GM12878 (cell line): ENCODE results near the gene PHF8. TPM values are rescaled to one million over a fixed set of nuclear protein-coding genes. Genes with fewer than 3 reads are reported as not detected.

Source experiments
- ATAC-seq: fragments of 200-7000 bp; cut with Tn5 transposase; 3 replicates; pipeline ENCODE4 v1.9.1; 2020; ENCODE audit warnings: mild to moderate bottlenecking, moderate library complexity
- BruUV-seq: library from RNA; stranded (reverse); fragments of 400-500 nt; replicated peaks from 2 replicates; lab custom pipeline; 2021; lab: Mats Ljungman, UMichigan
- CTCF ChIA-PET: fragments of 300-600 bp; sonication (Branson Sonifier 250); formaldehyde crosslinking; extraction: SDS; loops from one replicate; lab custom pipeline; 2021; ENCODE audit warnings: inconsistent platforms; lab: Yijun Ruan, JAX
- POLR2A ChIA-PET: fragments of 350-600 bp; formaldehyde crosslinking; extraction: SDS; loops from one replicate; lab custom pipeline; 2021; ENCODE audit warnings: inconsistent platforms; lab: Charles Lee
- RAD21 ChIA-PET: fragments of 300-600 bp; sonication (Branson Sonifier 250); formaldehyde crosslinking; loops from one replicate; lab custom pipeline; 2023; ENCODE audit warnings: antibody characterized with exemption; ENCODE audit not compliant: unreplicated experiment; lab: Charles Lee
- SMC1A ChIA-PET: fragments of 300-600 bp; sonication (Branson Sonifier 250); formaldehyde crosslinking; loops from one replicate; lab custom pipeline; 2023; ENCODE audit not compliant: unreplicated experiment, uncharacterized antibody; lab: Charles Lee
- DNase-seq: peaks from one replicate; pipeline ENCODE4 v3.0.0-alpha.2; 2011; ENCODE audit warnings: low read depth, low spot score
- FAIRE-seq: peaks from 3 replicates; lab custom pipeline; 2011; peaks lifted over from hg19 to GRCh38; lab: Jason Lieb, UNC
- H2AFZ ChIP-seq: 2 replicates; pipeline ENCODE4 v1.6.0; 2011; ENCODE audit warnings: low read depth, low read length, control low read depth; ENCODE audit not compliant: control insufficient read depth
- H3K27ac ChIP-seq: 2 replicates; pipeline ENCODE4 v1.5.1; 2011; ENCODE audit warnings: control low read depth; ENCODE audit not compliant: control insufficient read depth, insufficient read depth
- H3K27me3 ChIP-seq, 2 experiments: replicated peaks in 1 of 2; 2 replicates each; pipeline versions ENCODE4 v1.6.0 to v1.6.1; 2011; ENCODE audit warnings: low read length in 1 of 2; ENCODE audit not compliant: control insufficient read depth in 2 of 2, insufficient read depth in 2 of 2
- H3K36me3 ChIP-seq, 2 experiments: 2 replicates each; pipeline ENCODE4 v1.5.1; 2011; ENCODE audit warnings: low read length in 1 of 2; ENCODE audit not compliant: control insufficient read depth in 2 of 2, insufficient read depth in 2 of 2
- H3K4me1 ChIP-seq: 2 replicates; pipeline ENCODE4 v1.6.1; 2011; ENCODE audit warnings: mild to moderate bottlenecking, low read length, moderate library complexity, mixed read lengths; ENCODE audit not compliant: control insufficient read depth, insufficient read depth
- H3K4me2 ChIP-seq: 2 replicates; pipeline ENCODE4 v1.6.0; 2011; ENCODE audit warnings: control low read depth; ENCODE audit not compliant: control insufficient read depth, insufficient read depth
- H3K4me3 ChIP-seq: fragments of 200-600 bp; sonication (generic); 2 replicates; pipeline ENCODE4 v1.5.1; 2016
- H3K79me2 ChIP-seq: 2 replicates; pipeline ENCODE4 v1.6.0; 2011; ENCODE audit warnings: low read length; ENCODE audit not compliant: control insufficient read depth, insufficient read depth
- H3K9ac ChIP-seq: 2 replicates; pipeline ENCODE4 v1.8.0; 2011; ENCODE audit warnings: low read length, control low read depth, mixed read lengths; ENCODE audit not compliant: control insufficient read depth, insufficient read depth
- H3K9me3 ChIP-seq: replicated peaks from 3 replicates; pipeline ENCODE4 v1.5.1; 2011; ENCODE audit warnings: mild to moderate bottlenecking, low read length; ENCODE audit not compliant: control insufficient read depth, insufficient read depth
- H4K20me1 ChIP-seq: 2 replicates; pipeline ENCODE4 v1.6.0; 2011; ENCODE audit not compliant: control insufficient read depth, insufficient read depth
- BCL11A ChIP-seq: IDR thresholded peaks from 2 replicates; pipeline ENCODE4 v1.6.1; 2011; ENCODE audit warnings: low read depth, low read length
- CHD2 ChIP-seq: IDR thresholded peaks from 2 replicates; pipeline ENCODE4 v1.6.1; 2011; ENCODE audit warnings: low read depth, low read length, improper control_type of control experiment, borderline replicate concordance
- KDM1A ChIP-seq: fragments of 200-600 bp; sonication (generic); IDR thresholded peaks from 2 replicates; pipeline ENCODE4 v1.6.1; 2016; ENCODE audit warnings: borderline replicate concordance
- MAX ChIP-seq: IDR thresholded peaks from 2 replicates; pipeline ENCODE4 v1.6.1; 2012; ENCODE audit warnings: low read depth, low read length, improper control_type of control experiment
- MTA2 ChIP-seq: fragments of 450-650 bp; IDR thresholded peaks from 2 replicates; pipeline ENCODE4 v1.6.1; 2016; ENCODE audit warnings: low read depth, mild to moderate bottlenecking, moderate library complexity
- NBN ChIP-seq: fragments of 450-650 bp; IDR thresholded peaks from 2 replicates; pipeline ENCODE4 v1.6.1; 2016
- NFYA ChIP-seq: IDR thresholded peaks from 2 replicates; pipeline ENCODE4 v1.6.1; 2011; ENCODE audit warnings: low read depth, mild to moderate bottlenecking, low read length, improper control_type of control experiment, borderline replicate concordance
- NFYB ChIP-seq: IDR thresholded peaks from 2 replicates; pipeline ENCODE4 v1.6.1; 2011; ENCODE audit warnings: low read depth, mild to moderate bottlenecking, low read length, improper control_type of control experiment, moderate library complexity; ENCODE audit not compliant: insufficient read depth
- NRF1 ChIP-seq: conservative IDR thresholded peaks from 2 replicates; pipeline ENCODE4 v1.6.1; 2011; ENCODE audit warnings: mild to moderate bottlenecking, low read depth, low read length, improper control_type of control experiment
- PML ChIP-seq: IDR thresholded peaks from 2 replicates; pipeline ENCODE4 v1.6.1; 2012; ENCODE audit warnings: low read length, inconsistent platforms
- POLR2A ChIP-seq: IDR thresholded peaks from 2 replicates; pipeline ENCODE4 v1.6.1; 2011; ENCODE audit warnings: low read depth, mild to moderate bottlenecking, low read length
- POLR2AphosphoS5 ChIP-seq: IDR thresholded peaks from 2 replicates; pipeline ENCODE4 v1.6.1; 2011; ENCODE audit warnings: mild to moderate bottlenecking, low read length, inconsistent platforms
- POU2F2 ChIP-seq: IDR thresholded peaks from 3 replicates; pipeline ENCODE4 v1.6.1; 2011; ENCODE audit warnings: low read depth, mild to moderate bottlenecking, low read length, borderline replicate concordance
- RB1 ChIP-seq: fragments of 450-650 bp; formaldehyde crosslinking; IDR thresholded peaks from 2 replicates; pipeline ENCODE4 v1.6.1; 2017; ENCODE audit warnings: mild to moderate bottlenecking, borderline replicate concordance
- RCOR1 ChIP-seq: conservative IDR thresholded peaks from 2 replicates; pipeline ENCODE4 v1.6.1; 2012; ENCODE audit warnings: low read depth, low read length, improper control_type of control experiment
- RFX5 ChIP-seq: IDR thresholded peaks from 2 replicates; pipeline ENCODE4 v1.6.1; 2011; ENCODE audit warnings: low read depth, low read length, improper control_type of control experiment
- SMAD5 ChIP-seq: IDR thresholded peaks from 2 replicates; pipeline ENCODE4 v1.6.1; 2016; ENCODE audit warnings: antibody characterized with exemption, low read depth
- SMC3 ChIP-seq: IDR thresholded peaks from 2 replicates; pipeline ENCODE4 v1.6.1; 2011; ENCODE audit warnings: low read length, improper control_type of control experiment, borderline replicate concordance
- SUZ12 ChIP-seq: fragments of 200-600 bp; sonication (generic); IDR thresholded peaks from one replicate; pipeline ENCODE4 v1.6.1; 2018; ENCODE audit warnings: antibody characterized with exemption, mild to moderate bottlenecking; ENCODE audit not compliant: unreplicated experiment
- ZNF384 ChIP-seq: IDR thresholded peaks from 2 replicates; pipeline ENCODE4 v1.6.1; 2012; ENCODE audit warnings: low read depth, mild to moderate bottlenecking, low read length, improper control_type of control experiment, borderline replicate concordance
- WGBS: methylation state at CpG from one replicate; pipeline ENCODE4 v1.1.6; 2016; ENCODE audit warnings: low lambda C conversion rate; ENCODE audit not compliant: insufficient replicate concordance, insufficient coverage; ENCODE audit errors: missing lambda C conversion rate; 5-methylcytosine and 5-hydroxymethylcytosine counted together
- in situ Hi-C: fragments of 300-500 bp; cut with MboI; formaldehyde crosslinking; loops from 9 replicates; pipeline ENCODE4 v1.14.3; 2018; ENCODE audit warnings: mixed read lengths
- intact Hi-C: fragments of 100-400 bp; cut with micrococcal nuclease; formaldehyde crosslinking; loops from one replicate; pipeline ENCODE4 v1.14.2; 2022; ENCODE audit not compliant: unreplicated experiment
- polyA plus RNA-seq, 11 experiments: library from polyadenylated mRNA; depleted of rRNA in 4 of 11; unstranded in 6 of 11; stranded (reverse) in 5 of 11; fragments of >200 nt; fragmentation: Nextera tagmentation in 4 of 11; fragmentation: Illumina TruSeq in 1 of 11; extraction: Ambion mirVana in 4 of 11; extraction: Trizol in 1 of 11; gene quantifications; 1 replicate in 1 of 11; 2 replicates in 10 of 11; pipeline versions ENCODE4 v1.2.1 to v1.2.3, GENCODE V29; 2011 to 2016; ENCODE audit warnings: inconsistent platforms in 2 of 11, missing spikeins in 2 of 11, low read depth in 1 of 11
- total RNA-seq, 4 experiments: library from RNA; depleted of rRNA in 3 of 4; stranded (reverse); fragments of >200 nt in 3 of 4; fragmentation: Illumina TruSeq in 1 of 4; extraction: Trizol in 1 of 4; gene quantifications; 2 replicates each; pipeline versions ENCODE4 v1.2.1 to v1.2.3, GENCODE V29; 2013 to 2021
- TF ChIP-seq, protein P1 (sequence below): IDR thresholded peaks from 2 replicates; pipeline ENCODE4 v1.6.1; 2011; ENCODE audit warnings: low read depth, mild to moderate bottlenecking, low read length, moderate library complexity, borderline replicate concordance; ENCODE audit errors: extremely low read depth

PHF8 gene
- total and polyA plus RNA-seq, 10 of the 15 experiments (the other 5 are each of a cell fraction or from before 2014, with no cell fraction given), result 2.4 to 23.7 (median 12.7) TPM

GRCh38 chrX:54044877-54045338 lies 635 bp upstream of the PHF8 start:
- ATAC-seq (no peak), FAIRE-seq (no peak)
- Histone ChIP-seq H3K27me3 (no peaks in the 10 kb centered on the region), H3K9me3 (no peaks in the 10 kb centered on the region; the same call in 2 of the 3 replicates), H3K4me1 (peaks cover 4% of the 10 kb centered on the region; the same call in 1 of the 2 replicates), H2AFZ (peak overlapping the region; percentile 58), H3K27ac (peak overlapping the region; percentile 79), H3K4me3 (peak overlapping the region; percentile 80), H4K20me1 (no peaks in the 10 kb centered on the region), H3K36me3 (no peaks in the 10 kb centered on the region)
- 24% methylated on average over 10 of the region's 10 CpGs for WGBS
- ChIA-PET RAD21 (interaction anchor here (0.8 to 1.1 kb wide), 2 partner anchors 361 to 956 kb away, joined by 3 read pairs; no protein-coding TSS in a partner anchor), SMC1A (interaction anchor here (0.9 to 1.9 kb wide), 3 partner anchors 134 to 955 kb away, joined by 3 to 5 read pairs (median 4); partner anchors contain the start of gene APEX2)
- BruUV-seq, result TSS peak; percentile 90
- intact Hi-C loops, result loop anchor here (2.0 to 5.0 kb wide), 4 partner anchors 138 to 592 kb away; partner anchors contain the start of genes FAM120C and TSR2
- no peak for TF ChIP-seq BCL11A
- TF ChIP-seq ZNF384, result no peak
- TF ChIP-seq RFX5, result no peak
- no peak for TF ChIP-seq NBN
- no peak for TF ChIP-seq RB1
- TF ChIP-seq NFYA, result no peak
- TF ChIP-seq KDM1A, result no peak
- TF ChIP-seq NRF1, result no peak
- TF ChIP-seq SUZ12, result no peak
- peak; percentile 59; the same call in 1 of the 2 replicates for TF ChIP-seq POLR2A
- TF ChIP-seq MAX, result peak; percentile 3
- TF ChIP-seq CHD2, result no peak
- peak; percentile 41; the same call in 1 of the 2 replicates for TF ChIP-seq POLR2AphosphoS5
- TF ChIP-seq MTA2, result no peak
- TF ChIP-seq, protein P1, sequence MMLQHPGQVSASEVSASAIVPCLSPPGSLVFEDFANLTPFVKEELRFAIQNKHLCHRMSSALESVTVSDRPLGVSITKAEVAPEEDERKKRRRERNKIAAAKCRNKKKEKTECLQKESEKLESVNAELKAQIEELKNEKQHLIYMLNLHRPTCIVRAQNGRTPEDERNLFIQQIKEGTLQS, result no peak
- TF ChIP-seq RCOR1, result no peak
- no peak for TF ChIP-seq SMC3
- TF ChIP-seq PML, result 0 out of 2 replicates have a peak, but pooled peaks have one; percentile 21
- TF ChIP-seq SMAD5, result 0 out of 2 replicates have a peak, but pooled peaks have one; percentile 35
- no peak for TF ChIP-seq POU2F2
- TF ChIP-seq NFYB, result no peak
- TF ChIP-seq, all 136 proteins: peak for 5
- Histone ChIP-seq H3K4me2 (peak overlapping the region; percentile 36), H3K79me2 (peaks cover 11% of the 10 kb centered on the region), H3K9ac (peak overlapping the region; percentile 61)
- POLR2A ChIA-PET, result interaction anchor here (0.7 to 1.1 kb wide), 4 partner anchors 136 to 955 kb away, joined by 3 read pairs; no protein-coding TSS in a partner anchor
- peak; percentile 4 for DNase-seq
- CTCF ChIA-PET, result no interaction called here
- in situ Hi-C loops, result no loop called here
